Ovary (tissue), 3 donors: Measurements from ENCODE around the gene PDSS2.

Experiments
- CTCF ChIP-seq, 3 donors: fragments of 450-650 bp in 2 of 3; fragments of 200-600 bp in 1 of 3; IDR thresholded peaks; one replicate each; pipeline versions ENCODE4 v1.5.1 to v1.8.0; 2016 to 2022; ENCODE audit warnings: antibody characterized with exemption in 3 of 3, mild to moderate bottlenecking in 1 of 3
- EP300 ChIP-seq: sonication (generic); formaldehyde crosslinking; IDR thresholded peaks from one replicate; pipeline ENCODE4 v1.6.1; 2017; ENCODE audit warnings: antibody characterized with exemption
- POLR2A ChIP-seq: fragments of 450-650 bp; IDR thresholded peaks from one replicate; pipeline ENCODE4 v1.6.1; 2017; ENCODE audit warnings: antibody characterized with exemption, mild to moderate bottlenecking, moderate library complexity
- donor health status: DM: no; HTN: no; CAD: no.

- no peak for TF ChIP-seq CTCF (IDR thresholded peaks at IDR 0.05)
- TF ChIP-seq POLR2A: no peak
- TF ChIP-seq EP300: no peak
These were observed 329.9 kb downstream of the PDSS2 start for GRCh38 chr6:107129370-107129925.
